NCI-H69 (cell line): Measurements from ENCODE around the gene C5orf22.

ENCODE experiments used
- DNase-seq: peaks from one replicate; lab custom pipeline; 2025; lab: John Stamatoyannopoulos, UW

Gene C5orf22

GRCh38 chr5:31604644-31605043, 72.5 kb downstream of the C5orf22 start:
- DNase-seq, result no peak
